GM15510 (cell line): ENCODE measurements around the gene SH3RF3.

Experiments
- POLR2A ChIP-seq: IDR thresholded peaks from 3 replicates; pipeline ENCODE4 v1.6.1; 2011; ENCODE audit warnings: borderline replicate concordance; ENCODE audit not compliant: insufficient read length; ENCODE audit errors: extremely low read depth

Gene SH3RF3

GRCh38 chr2:109266496-109266895, 137.5 kb downstream of the SH3RF3 start:
- TF ChIP-seq POLR2A, result no peak

GRCh38 chr2:109266998-109267854, 138.2 kb downstream of the SH3RF3 start:
- TF ChIP-seq POLR2A, result no peak

- TF ChIP-seq POLR2A, result no peak
Measured at GRCh38 chr2:109268916-109269315, 139.9 kb downstream of the SH3RF3 start.

GRCh38 chr2:109269706-109270504, 140.9 kb downstream of the SH3RF3 start:
- no peak for TF ChIP-seq POLR2A

DNA sequence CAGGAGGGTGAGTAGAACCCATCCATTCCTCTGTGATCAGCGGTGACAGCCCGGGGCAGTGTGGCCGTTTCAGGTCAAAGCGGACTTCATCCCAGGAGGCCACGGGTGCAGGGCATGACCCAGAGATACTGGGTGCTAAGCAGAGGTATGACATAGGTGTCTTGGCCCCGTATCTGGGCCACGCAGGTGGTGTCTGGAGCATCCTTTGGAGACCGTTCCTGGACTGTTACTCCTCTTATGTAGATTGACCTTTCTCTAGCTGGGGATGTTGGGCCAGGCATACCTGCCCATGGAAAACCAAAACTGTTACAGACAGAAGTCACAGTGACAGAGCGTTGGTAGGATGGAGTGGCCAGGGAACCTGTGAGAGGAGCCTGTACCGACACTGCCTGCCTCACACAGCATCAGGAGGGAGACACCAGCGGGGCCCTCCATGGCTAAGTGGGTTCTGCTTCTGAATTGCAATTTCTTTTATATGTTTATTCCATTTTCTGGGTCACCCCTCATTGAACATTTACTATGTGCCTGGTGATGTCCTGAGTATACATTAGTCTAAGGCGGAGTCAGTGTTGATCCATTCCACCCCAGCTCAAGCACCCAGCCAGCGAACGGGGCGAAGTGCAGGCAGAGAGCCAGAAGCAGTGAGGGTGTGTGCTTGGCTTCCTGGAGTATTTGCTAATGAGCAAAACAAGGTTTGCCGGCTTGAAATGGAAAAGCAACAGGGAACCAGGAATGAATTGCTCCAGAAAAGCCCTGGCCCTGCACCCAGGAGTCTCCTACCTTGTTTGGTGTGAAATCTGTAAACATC, 141.7 kb downstream of the SH3RF3 start:
- TF ChIP-seq POLR2A, result no peak

- TF ChIP-seq POLR2A, result no peak
Measured at GRCh38 chr2:109271920-109272319, 142.9 kb downstream of the SH3RF3 start.

GRCh38 chr2:109272461-109272860, 143.5 kb downstream of the SH3RF3 start:
- TF ChIP-seq POLR2A, result no peak

- TF ChIP-seq POLR2A, result no peak
Measured at GRCh38 chr2:109275120-109276012, 146.4 kb downstream of the SH3RF3 start.

DNA sequence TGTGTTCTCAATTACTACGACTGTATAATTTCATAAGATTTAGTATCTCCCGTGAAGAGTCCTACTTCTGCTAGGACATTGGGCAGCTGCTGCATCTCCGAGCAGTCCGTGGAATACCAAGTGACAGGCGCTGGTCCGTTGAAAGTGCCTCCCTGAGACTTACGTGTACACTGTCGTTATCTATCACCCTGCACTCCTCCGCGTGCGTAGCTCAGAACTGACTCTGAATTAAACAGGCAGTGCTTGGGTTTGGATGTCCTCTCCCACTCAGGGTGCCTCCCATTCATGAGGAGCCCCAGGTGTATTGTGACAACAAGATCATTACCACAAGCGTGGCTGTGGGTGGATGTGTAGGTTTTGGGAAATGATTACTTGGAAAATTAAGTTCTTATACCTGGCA, 148.4 kb downstream of the SH3RF3 start:
- TF ChIP-seq POLR2A, result no peak

DNA sequence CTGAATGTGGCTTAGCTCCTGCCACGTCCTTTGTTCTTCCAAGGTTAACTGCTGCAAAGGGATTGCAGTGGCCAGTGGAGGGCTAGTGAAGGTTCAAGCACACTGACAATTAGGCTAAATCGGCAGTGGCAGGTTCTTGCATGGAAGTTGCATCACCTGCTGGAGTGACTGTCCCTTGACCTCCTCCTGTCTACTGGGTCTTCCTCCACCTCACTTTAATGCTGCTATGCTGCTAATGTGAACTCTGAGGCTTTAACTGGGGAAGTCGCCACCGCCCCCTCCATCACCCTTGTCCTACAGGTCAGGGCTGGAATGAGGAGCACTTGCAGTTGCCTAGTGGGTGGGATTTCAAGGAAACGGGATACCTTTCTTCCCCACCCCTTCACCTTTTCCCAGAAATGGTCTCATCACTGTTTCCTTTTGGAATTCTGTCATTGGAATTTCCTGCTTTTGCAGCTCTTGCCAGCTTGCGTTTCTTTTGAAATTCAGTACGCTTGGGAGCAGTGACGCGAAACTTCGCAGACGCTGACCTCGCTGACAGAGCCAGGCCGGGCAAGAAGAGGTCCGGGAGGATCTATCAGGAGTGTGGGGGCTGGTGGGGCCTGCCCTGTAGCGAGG, 150.3 kb downstream of the SH3RF3 start:
- no peak for TF ChIP-seq POLR2A

GRCh38 chr2:109280804-109281203, 151.8 kb downstream of the SH3RF3 start:
- TF ChIP-seq POLR2A, result no peak

DNA sequence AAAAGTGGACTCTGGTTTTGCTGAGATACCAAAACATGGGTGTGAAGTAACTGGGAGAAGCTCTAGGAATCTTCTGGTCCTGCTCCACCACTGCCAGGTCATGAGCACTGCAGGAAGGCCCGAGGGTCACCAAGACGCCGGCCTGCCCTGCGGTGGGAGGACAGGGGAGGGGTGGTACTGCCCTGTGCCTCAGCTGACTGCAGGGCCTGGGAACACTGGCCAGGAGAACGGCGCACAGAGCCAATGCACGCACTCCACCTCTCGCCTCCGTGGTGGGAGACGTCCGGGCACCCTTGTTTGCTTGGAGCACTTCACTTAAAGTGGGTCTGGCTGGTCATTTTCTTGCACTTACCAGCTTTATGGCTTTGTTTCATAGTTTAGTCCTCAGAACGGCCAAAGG, 153.4 kb downstream of the SH3RF3 start:
- no peak for TF ChIP-seq POLR2A

GRCh38 chr2:109282865-109283264, 153.9 kb downstream of the SH3RF3 start:
- TF ChIP-seq POLR2A, result no peak
